ENCODE results near the gene GALNT13.
"Not testable (repeated sequence)": the region's sequence is repeated elsewhere in the genome, so short reads cannot be mapped to it uniquely, and the experiment has no call there.

The GALNT13 gene

DNA sequence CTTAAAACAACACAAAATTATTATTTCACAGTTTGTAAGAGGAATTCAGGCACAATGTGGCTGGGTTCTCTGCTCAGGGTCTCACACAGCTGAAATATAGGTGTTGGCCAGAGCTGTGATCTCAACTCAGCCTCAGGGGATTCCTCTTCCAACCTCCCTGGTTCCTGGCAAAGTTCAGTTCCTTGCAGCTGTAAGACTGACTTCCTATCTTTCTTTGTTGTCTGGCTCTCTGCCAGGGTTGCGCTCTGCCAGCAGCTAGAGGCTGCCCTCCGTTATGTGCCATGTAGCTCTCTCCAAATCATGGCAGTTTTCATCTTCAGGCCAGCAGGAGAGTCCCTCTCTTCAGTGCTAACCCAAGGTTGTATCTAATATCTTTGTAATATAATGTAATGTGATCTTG lies 554.3 kb downstream of the GALNT13 start:
- no peak for DNase-seq (ENCODE audit: low spot score)

DNA sequence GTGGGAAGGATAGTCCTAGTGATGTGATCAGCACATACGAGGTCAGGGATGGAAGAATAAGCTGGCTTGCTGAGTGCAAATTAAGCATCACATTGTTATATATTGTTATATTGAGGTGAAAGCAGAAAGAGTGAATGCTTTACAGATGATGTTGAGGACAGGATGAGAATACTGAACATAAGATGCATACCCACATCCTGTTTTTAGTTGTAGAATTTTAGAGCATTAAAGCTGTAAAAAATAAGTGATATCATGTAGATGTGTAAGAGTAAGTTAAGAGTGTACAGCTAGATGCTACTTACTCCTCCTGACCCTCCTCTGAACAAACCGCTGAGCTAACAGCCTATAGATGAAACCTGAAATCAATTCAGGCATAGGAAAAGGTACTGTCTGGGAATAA lies 555.7 kb downstream of the GALNT13 start:
- DNase-seq (ENCODE audit: low spot score): no peak

DNA sequence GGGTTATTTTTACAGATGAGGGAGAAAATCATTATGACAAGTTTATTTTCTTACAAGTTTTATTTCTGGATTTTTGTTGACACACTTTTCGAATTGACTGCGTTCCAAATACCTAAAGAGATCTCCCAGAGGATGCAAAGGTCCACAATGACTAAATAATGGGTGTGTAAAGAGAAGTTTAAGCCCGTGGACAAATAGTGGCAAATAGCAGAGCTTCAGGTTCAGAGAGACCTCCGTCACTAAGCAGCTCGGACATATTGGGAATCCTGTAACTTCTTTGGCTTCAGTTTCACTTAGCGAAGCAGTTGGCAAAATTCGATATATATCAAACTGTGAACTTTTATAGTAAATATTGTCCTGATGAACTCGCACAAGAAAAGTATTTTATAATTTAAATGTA lies 556.3 kb downstream of the GALNT13 start:
- no peak for DNase-seq (ENCODE audit: low spot score)

DNA sequence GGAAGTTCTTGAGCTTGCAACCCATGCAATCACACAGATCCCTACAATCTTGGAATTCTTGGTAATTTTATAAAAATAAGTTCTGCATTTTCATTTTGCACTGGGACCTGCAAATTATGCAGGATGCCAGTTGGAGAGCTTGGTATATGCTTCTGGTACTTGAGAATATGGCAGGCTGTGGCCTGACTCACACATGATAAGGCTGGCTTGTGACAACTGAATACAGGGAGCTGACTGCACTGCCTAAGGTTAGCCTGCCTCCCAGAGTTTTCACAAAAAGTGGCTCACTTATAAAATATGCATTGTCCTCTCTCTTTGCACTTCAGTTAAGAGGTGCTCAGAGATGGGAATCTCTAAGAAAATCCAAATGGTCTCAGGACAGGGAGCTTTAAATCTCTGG lies 561.3 kb downstream of the GALNT13 start:
- no peak for DNase-seq (ENCODE audit: low spot score)

DNA sequence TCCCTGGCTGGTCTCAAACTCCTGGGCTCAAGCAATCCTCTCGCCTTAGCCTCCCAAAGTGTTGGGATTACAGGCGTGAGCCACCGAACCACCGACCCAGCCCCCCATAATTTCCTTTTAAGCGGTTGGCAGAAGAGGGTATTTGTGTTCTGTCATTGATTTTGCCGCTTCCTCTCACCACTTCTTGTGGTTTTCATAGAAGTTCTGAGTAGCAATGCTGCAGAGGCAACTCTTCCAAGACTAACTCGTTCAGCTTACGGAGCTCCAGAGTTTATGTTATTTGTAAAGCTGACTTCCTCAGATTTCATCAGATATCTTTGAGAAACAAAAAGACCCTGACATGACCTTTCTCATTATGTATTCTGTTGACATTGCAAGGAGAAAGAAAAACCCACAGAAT lies 565.4 kb downstream of the GALNT13 start:
- DNase-seq (ENCODE audit: low spot score): no peak

DNA sequence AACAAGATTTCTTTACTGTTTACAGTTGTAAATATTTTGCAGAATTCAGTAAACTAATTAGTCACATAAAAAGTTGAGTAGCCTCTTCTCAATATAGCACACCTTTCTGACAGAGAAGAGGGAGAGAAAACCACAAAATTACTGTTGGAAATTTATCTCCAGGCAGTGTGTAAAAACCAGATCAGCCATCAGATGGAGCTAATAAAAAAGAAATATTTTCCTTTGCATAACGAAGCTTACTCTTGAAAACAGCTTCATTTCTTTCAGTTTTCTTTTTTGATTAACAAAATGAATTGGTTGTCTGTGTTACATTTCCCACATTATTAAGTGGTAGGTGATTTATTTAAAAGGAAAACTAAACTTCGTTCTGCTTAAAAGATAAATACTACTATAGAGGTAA lies 567.4 kb downstream of the GALNT13 start:
- DNase-seq (ENCODE audit: low spot score): no peak

DNA sequence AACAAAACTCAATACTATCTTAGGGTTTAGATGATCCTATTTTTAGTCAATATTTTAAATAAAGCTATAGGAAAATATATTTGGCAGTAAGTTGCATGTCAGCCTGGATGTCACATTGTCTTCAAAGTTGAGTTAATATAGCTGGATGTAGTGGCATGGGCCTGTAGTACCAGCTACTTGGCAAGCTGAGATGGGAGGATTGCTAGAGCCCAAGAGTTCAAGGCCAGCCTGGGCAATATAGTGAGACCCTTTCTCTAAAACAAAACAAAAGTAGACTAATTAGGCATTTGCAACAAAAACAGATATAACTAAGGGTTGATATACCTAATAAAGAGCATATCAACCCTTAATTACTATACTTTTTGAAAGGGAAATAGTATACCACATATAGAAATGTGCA lies 572.2 kb downstream of the GALNT13 start:
- DNase-seq (ENCODE audit: low spot score): no peak

DNA sequence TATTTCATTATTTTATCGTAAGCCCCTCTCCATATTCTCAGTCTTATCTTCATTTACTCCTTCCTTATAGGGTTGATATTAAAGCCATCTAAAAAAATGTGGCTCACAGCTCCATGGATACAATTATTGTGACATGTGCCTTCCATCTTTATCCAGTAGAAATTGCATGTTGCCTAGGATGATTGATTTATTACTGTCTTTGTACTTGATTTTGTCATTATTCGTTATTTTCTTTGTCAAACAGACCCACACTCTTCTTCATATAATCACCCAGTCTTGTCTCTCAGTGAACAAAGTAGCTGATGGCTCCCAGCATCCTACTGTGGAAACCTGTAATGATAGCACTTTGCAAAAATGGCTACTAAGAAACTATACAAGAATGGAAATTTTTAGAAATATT lies 574.6 kb downstream of the GALNT13 start:
- no peak for DNase-seq (ENCODE audit: low spot score)

DNA sequence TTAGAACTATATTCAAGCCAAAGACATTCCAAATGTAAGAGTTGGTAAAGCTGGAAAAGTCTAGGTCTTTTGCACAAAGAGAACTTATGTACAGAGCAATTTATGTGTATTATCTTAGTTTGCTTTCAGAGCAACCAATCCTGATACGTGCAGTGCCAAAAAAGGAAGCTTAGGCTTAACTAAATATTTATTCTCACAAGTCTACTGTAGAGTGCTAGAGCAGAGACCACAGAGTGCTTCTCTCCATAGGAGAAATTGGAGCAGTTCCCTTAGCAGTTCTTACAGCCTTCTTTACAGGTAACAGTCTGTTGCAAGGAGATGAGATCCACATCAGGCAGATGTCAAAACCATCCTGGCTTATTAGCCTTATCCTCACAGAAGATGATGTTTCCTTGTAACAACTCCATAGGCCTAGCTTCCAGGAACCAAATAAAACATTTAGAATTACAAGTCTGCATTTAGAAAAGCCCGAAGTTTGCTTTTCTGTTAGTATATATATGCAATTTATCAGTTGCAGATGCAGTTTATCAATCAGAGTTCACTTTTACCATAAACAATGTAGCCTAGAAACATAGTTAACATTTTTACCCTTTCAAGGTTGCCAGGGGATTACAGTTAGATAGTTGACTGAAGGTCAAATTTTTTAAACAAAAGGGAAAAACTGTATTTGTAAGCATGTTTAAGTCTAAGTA lies 576.2 kb downstream of the GALNT13 start:
- DNase-seq (ENCODE audit: low spot score): no peak

DNA sequence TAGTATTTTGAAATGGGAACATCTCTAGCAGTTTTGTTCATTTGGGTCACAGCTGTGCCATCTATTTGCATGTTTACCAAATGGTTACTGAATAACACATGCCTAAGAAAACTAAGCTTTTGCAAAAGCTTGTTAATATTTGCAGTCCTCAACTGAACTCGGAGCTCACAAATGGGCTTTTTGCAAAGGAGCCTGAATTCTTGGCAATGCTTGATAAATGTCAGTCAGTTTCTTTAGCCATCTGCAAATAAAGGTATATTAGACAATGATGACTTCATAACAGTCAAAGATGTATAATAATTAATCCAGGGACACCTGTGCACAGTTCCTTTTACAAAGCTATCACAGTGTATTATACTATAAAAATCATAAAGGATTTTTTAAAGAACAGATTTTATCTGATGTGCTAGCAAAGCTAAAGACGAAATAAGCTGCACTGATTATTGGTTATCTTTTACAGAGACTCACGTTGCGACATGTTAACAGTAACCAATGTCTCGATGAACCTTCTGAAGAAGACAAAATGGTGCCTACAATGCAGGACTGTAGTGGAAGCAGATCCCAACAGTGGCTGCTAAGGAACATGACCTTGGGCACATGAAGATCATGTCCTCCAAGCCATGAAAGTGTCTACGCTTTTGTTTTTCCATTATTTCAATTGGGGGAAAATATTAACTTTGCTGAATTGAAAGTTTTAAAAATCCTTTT lies 578.4 kb downstream of the GALNT13 start:
- no peak for DNase-seq (ENCODE audit: low spot score)

DNA sequence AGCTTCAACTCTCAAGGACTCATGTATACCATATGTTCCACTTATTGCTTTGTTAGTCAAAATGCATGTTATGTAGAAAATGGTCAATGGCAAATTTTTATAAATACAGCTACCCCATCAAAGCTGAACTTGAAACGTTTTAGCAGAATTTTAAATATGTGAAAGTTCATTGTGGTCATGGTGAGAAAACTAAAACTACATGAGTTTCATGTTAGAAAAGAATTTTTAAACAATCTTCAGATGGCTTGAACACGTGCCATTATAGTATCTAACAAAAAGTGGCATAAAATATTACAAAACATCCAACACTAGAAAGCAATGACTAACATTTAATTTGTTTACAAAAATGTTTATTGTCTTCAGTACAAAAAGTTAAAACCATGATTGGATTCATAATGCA lies 580.7 kb downstream of the GALNT13 start:
- DNase-seq (ENCODE audit: low spot score): no peak

DNA sequence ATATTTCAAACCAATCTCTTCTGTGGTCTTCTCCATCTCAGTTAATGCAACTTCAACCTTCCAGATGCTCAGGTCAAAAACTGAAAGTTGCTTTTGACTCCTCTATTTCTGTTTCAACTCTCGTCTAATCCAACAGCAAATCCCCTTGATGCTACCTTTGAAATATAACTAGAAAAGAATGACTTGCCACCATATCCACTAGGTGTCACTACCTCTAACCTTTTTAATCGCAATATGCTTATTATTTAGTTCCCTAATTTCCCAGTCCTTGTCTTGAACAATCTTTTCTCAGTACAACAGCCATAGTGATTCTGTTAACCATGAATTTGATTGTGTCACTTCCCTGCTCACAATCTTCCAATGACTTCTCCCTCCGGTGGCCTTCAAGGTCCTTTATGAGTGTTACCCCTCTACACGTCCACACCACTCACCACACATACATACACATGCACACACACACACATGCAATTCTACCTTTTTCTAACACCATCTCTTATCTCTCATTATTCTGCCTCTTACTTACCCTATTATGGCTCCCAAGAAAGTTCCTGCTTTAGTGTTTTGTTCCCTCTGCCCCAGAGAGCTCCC lies 581.3 kb downstream of the GALNT13 start:
- no peak for DNase-seq (ENCODE audit: low spot score)

DNA sequence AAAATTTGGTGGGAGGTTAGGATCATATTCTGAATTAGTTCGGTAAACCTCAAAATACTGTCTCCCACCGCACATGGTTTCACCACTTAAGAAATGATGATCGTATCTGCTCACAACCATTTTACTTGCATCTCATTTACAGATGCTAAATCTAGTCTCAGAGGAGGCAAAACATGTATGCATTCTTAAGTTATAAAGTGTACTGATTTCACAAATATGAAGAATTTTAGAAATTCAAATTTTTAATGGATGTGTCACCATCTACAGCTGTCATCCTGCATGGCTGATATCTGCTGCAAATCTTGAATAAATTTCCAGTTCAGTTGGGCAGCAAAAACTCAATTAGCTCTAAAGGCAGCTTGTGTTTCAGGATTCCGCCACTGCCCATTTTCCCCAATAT lies 583.4 kb downstream of the GALNT13 start:
- DNase-seq (ENCODE audit: low spot score): no peak

DNA sequence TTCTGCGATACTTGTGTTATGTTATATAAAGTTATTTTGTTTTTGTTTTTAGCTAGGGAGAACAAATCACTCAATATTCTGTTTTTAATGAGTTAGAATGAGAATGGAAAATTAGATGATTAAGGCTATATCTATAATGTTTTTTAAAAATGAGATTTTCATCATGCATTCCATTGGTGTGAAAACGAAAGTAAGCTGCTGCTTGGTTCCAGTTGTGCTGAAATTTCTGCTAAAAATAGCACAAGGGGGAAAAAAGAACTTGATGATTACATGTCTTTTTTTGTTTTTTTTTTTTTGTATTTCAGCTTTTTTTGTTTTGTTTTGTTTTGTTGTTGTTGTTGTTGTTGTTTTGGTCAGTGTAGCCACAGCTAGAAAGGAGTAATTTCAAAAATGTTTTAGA lies 584.1 kb downstream of the GALNT13 start:
- no peak for DNase-seq (ENCODE audit: low spot score)

DNA sequence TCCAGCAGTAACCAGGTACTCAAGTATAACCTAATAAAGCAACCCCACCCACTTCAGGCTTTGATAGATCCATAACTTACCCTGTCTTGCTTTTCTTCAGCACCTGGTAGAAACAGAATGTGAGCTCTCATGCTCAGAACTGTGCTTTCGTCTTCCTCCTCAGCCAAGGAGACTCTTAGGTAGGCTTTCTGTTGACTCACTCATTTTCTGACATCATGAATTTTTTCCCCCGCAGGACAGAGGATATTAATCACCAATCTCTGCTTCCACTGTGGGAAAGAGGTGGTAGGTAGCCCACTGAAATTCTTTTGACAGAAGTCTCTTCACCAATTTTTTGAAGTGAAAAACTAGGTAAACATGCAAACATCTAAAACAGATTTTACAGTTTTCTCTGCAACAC lies 585.6 kb downstream of the GALNT13 start:
- no peak for DNase-seq (ENCODE audit: low spot score)

DNA sequence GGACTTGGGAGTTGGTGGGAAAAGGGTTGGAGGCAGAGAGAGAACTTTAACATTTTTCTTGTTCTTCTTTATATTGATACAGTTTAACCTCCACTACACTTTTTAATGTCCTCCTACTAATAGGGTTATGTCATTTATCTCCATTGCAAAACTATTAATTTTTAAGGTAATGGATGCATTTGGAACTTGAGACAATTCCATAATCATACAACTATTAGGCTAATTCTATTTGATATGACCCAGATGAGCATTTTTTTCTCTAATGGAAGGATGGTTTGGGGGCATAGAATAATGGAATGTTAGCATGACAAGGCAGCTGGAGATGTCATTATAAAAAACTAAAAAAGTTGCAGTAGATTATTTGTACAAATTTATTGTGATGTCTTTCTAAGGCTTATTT lies 587.6 kb downstream of the GALNT13 start:
- DNase-seq (ENCODE audit: low spot score): no peak

DNA sequence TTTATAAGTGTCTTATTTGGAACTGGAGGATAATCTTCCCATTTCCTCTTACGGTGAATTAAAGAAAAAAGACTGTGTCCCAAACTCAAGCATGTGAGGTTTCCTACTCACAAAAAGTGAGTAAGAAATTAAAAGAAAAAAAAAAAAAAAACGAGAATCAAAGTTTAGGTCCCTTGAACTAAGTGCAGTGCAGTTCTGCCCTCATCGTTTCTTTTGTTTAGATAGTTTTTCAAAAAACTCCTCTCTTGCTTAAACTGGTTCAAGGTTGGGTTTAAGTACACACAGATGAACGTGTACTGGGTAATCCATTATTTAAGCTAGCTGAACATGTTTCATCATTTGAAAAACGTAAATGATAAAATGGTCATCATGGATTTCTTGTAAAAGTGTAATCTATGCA lies 590.9 kb downstream of the GALNT13 start:
- no peak for DNase-seq (ENCODE audit: low spot score)

DNA sequence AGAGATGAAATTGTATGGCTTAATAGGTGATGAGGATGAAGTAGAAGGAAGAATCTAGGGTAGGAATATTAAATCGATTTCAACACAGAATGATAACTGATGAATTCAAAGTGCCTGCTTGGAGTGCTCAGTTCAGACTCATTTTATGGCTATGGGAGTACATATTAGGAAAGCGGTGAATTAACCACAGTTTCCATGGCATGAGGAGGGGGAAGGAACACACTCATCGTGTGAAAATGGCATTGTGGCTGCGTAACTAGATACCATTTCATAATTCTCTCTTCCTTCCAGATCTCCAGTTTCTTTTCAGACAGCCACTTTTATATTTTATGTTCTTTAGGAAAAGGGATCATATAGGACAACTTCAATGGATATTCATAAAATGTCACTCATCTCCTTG lies 594.5 kb downstream of the GALNT13 start:
- DNase-seq (ENCODE audit: low spot score): no peak

DNA sequence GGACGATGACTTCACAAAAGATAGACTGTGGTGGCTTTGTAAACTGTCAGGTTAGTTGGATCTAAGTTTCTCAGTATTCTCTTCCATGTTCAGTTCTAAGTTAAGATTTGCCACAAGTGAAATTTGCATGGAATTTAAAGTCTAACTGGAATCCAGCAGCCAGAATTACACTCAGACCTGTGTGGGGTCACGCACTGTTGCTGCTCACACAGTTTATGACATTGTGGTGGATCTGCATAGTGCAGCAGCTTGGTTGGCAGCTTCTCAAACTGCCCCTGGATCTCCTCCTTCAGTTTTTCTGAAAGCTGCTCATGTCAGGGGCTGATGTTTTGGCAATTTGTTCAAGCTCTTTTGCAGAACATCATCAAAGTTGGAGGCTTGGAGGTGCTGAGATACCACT lies 598.7 kb downstream of the GALNT13 start:
- no peak for DNase-seq (ENCODE audit: low spot score)

DNA sequence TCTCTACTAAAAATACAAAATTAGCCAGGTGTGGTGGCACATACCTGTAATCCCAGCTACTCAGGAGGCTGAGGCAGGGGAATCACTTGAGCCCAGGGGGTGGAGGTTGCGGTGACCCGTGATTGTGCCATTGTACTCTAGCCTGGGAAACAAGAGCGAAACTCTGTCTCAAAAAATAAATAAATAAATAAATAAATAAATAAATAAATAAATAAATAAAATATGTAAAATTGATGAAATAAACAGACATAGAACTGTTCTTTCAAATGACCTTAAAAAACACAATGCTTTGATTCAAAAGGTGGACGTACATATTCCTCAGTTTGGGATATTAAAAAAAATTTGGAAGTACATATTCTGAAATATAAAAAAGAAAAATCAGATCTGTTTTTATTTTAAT lies 599.8 kb downstream of the GALNT13 start:
- not testable (repeated sequence) for DNase-seq (ENCODE audit: low spot score)

DNA sequence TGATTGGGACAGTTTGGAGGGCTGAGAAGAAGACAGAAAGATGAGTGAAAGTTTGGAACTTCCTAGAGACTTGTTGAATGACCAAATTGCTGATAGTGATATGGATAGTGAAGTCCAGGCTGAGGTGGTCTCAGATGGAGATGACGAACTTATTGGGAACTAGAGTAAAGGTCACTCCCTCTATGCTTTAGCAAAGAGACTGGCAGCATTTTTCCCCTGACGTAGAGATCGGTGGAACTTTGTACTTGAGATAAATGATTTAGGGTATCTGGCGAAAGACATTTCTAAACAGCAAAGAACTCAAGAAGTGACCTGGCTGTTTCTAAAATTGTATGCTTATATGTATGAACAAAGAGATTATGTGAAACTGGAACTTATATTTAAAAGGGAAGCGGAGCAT lies 605.6 kb downstream of the GALNT13 start:
- DNase-seq (ENCODE audit: low spot score): no peak

DNA sequence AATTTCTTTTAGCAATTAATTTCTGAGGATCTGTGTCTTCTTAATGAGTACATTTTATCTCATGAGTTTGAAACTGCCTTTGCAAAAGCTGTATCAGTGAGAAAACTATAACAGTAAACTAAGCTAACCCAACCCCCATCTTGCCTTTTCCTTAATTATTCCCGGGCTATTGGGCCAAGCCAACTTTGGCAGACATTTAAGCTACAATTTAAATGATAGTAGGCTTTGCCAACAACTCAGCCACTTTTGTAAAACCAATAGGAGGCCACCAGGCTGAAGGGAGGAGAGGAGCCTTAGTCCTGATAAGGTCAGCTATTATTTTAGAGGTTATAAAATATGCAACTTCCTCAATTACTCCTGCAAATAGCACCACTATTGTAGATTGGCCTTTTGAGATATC lies 608.8 kb downstream of the GALNT13 start:
- DNase-seq (ENCODE audit: low spot score): no peak

DNA sequence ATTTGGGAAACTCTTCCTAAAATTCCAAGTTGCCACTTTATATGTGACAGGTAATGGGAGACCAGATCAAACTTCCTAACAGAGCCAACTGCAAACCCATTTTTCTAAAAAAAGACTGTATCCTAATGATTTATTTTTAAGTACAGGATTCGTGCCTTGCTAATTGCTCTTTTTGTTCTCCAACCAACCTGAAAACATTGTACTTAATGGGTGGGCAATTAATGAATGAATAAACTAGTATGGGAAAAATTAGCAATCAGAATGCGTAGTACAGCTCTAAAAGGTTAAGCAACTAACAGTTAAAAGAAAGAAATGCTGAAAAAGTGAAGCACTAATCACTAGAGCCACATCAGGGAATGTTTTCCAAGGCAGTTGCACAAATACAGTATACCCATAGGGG lies 609.6 kb downstream of the GALNT13 start:
- no peak for DNase-seq (ENCODE audit: low spot score)

Measured in hematopoietic multipotent progenitor cell treated with erythropoietin and hydrocortisone succinate and interleukin-3 and kit ligand, for 15 days (in vitro differentiated cells).